PC-9 (cell line): Measurements from ENCODE around the gene IFI27L1. TPM values are rescaled to one million over a fixed set of nuclear protein-coding genes. Genes with fewer than 3 reads are reported as not detected.

Experiments used
- BruUV-seq: library from RNA; stranded (reverse); fragments of 400-500 nt; replicated peaks from 2 replicates; lab custom pipeline; 2021; lab: Mats Ljungman, UMichigan
- CTCF ChIA-PET: fragments of 300-600 bp; sonication (Branson Sonifier 250); formaldehyde crosslinking; loops from one replicate; lab custom pipeline; 2022; ENCODE audit warnings: antibody characterized with exemption; lab: Charles Lee
- POLR2A ChIA-PET: fragments of 300-600 bp; sonication (Branson Sonifier 250); formaldehyde crosslinking; loops from one replicate; lab custom pipeline; 2022; ENCODE audit warnings: antibody characterized with exemption; ENCODE audit not compliant: unreplicated experiment; lab: Charles Lee
- DNase-seq, 2 experiments: peaks; one replicate each; pipeline versions ENCODE4 v3.0.0 to v3.0.0-alpha.2; 2015 to 2022; ENCODE audit warnings: mixed read lengths in 1 of 2
- H2AFZ ChIP-seq: fragments of 200-600 bp; sonication (generic); 2 replicates; pipeline ENCODE4 v1.8.1; 2017; ENCODE audit warnings: antibody characterized with exemption
- H3F3A ChIP-seq: fragments of 200-600 bp; sonication (generic); 2 replicates; pipeline ENCODE4 v1.8.1; 2017; ENCODE audit warnings: antibody characterized with exemption, mild to moderate bottlenecking, low read depth; ENCODE audit not compliant: insufficient read depth
- H3K27ac ChIP-seq: fragments of 200-600 bp; sonication (generic); 2 replicates; pipeline ENCODE4 v1.6.1; 2016; ENCODE audit warnings: mixed run types
- H3K27me3 ChIP-seq: fragments of 200-600 bp; sonication (generic); 2 replicates; pipeline ENCODE4 v1.6.1; 2016; ENCODE audit warnings: low read depth, mixed run types; ENCODE audit not compliant: insufficient read depth
- H3K36me3 ChIP-seq: fragments of 200-600 bp; sonication (generic); 2 replicates; pipeline ENCODE4 v1.6.1; 2016; ENCODE audit warnings: low read depth, mixed run types
- H3K4me1 ChIP-seq: fragments of 200-600 bp; sonication (generic); replicated peaks from 2 replicates; pipeline ENCODE4 v1.6.1; 2016; ENCODE audit warnings: mixed run types; ENCODE audit not compliant: insufficient read depth
- H3K4me2 ChIP-seq: fragments of 200-600 bp; sonication (generic); 2 replicates; pipeline ENCODE4 v1.6.1; 2017; ENCODE audit warnings: mixed run types
- H3K4me3 ChIP-seq: fragments of 200-600 bp; sonication (generic); 2 replicates; pipeline ENCODE4 v1.6.1; 2016; ENCODE audit warnings: mixed run types
- H3K79me2 ChIP-seq: fragments of 200-600 bp; sonication (generic); 2 replicates; pipeline ENCODE4 v1.6.1; 2017; ENCODE audit warnings: low read depth, mixed run types
- H3K9me2 ChIP-seq: fragments of 200-600 bp; sonication (generic); 2 replicates; pipeline ENCODE4 v1.8.1; 2017; ENCODE audit warnings: mild to moderate bottlenecking; ENCODE audit not compliant: insufficient read depth
- H3K9me3 ChIP-seq: fragments of 200-600 bp; sonication (generic); 2 replicates; pipeline ENCODE4 v1.8.1; 2016; ENCODE audit warnings: low read depth; ENCODE audit not compliant: insufficient read depth
- H4K20me1 ChIP-seq: fragments of 200-600 bp; sonication (generic); 2 replicates; pipeline ENCODE4 v1.8.1; 2017; ENCODE audit not compliant: insufficient read depth
- CTCF ChIP-seq: fragments of 200-600 bp; sonication (generic); conservative IDR thresholded peaks from 2 replicates; pipeline ENCODE4 v1.6.1; 2017; ENCODE audit warnings: mixed run types, antibody characterized with exemption, mild to moderate bottlenecking, moderate library complexity
- EZH2 ChIP-seq: fragments of 200-600 bp; sonication (generic); IDR thresholded peaks from 2 replicates; pipeline ENCODE4 v1.8.0; 2017; ENCODE audit warnings: antibody characterized with exemption, low read depth
- intact Hi-C: fragments of 100-400 bp; cut with micrococcal nuclease; formaldehyde crosslinking; loops from one replicate; pipeline ENCODE4 v1.10.0; 2022; ENCODE audit not compliant: unreplicated experiment
- total RNA-seq: library from RNA; stranded (reverse); gene quantifications from 2 replicates; pipeline ENCODE4 v1.2.3, GENCODE V29; 2021

The IFI27L1 gene
- total RNA-seq, 1 experiment from 2014 or later: 9.7 TPM

- Histone ChIP-seq H4K20me1 (no peaks in the 10 kb centered on the region), H3K4me1 (no peaks in the 10 kb centered on the region), H3K9me2 (no peaks in the 10 kb centered on the region), H3K9me3 (no peaks in the 10 kb centered on the region), H3K4me2 (no peak overlapping the region), H3K79me2 (no peaks in the 10 kb centered on the region), H3K36me3 (no peaks in the 10 kb centered on the region), H3K27me3 (no peaks in the 10 kb centered on the region), H3F3A (no peaks in the 10 kb centered on the region), H3K4me3 (no peak overlapping the region), H3K27ac (no peak overlapping the region), H2AFZ (no peak overlapping the region)
- DNase-seq: no peak
- no TSS peak for BruUV-seq
- intact Hi-C loops: no loop called here
- POLR2A ChIA-PET: no interaction called here
- CTCF ChIA-PET: interaction anchor here (0.6 kb wide), 1 partner anchor 61 kb away, joined by 3 read pairs; no protein-coding TSS in a partner anchor
- TF ChIP-seq CTCF: no peak
- no peak for TF ChIP-seq EZH2
Measured at GRCh38 chr14:94038921-94039629, 42.0 kb upstream of the IFI27L1 start.

- Histone ChIP-seq H4K20me1 (no peaks in the 10 kb centered on the region), H3K9me3 (no peaks in the 10 kb centered on the region), H3K27me3 (no peaks in the 10 kb centered on the region), H3K9me2 (no peaks in the 10 kb centered on the region), H3K4me2 (no peak overlapping the region), H3K27ac (no peak overlapping the region), H3K4me1 (no peaks in the 10 kb centered on the region), H2AFZ (no peak overlapping the region), H3K79me2 (no peaks in the 10 kb centered on the region), H3K4me3 (no peak overlapping the region), H3F3A (no peaks in the 10 kb centered on the region), H3K36me3 (no peaks in the 10 kb centered on the region)
- no peak for DNase-seq
- intact Hi-C loops: no loop called here
- ChIA-PET CTCF (no interaction called here), POLR2A (no interaction called here)
- BruUV-seq: no TSS peak
- TF ChIP-seq CTCF: no peak
- no peak for TF ChIP-seq EZH2
Measured at GRCh38 chr14:94040247-94040646, 40.9 kb upstream of the IFI27L1 start.

- Histone ChIP-seq H3K27me3 (no peaks in the 10 kb centered on the region), H2AFZ (no peak overlapping the region), H4K20me1 (no peaks in the 10 kb centered on the region), H3K36me3 (no peaks in the 10 kb centered on the region), H3K4me1 (no peaks in the 10 kb centered on the region), H3K9me3 (no peaks in the 10 kb centered on the region), H3K4me2 (no peak overlapping the region), H3K27ac (no peak overlapping the region), H3F3A (no peaks in the 10 kb centered on the region), H3K79me2 (no peaks in the 10 kb centered on the region), H3K9me2 (no peaks in the 10 kb centered on the region), H3K4me3 (no peak overlapping the region)
- ChIA-PET CTCF (no interaction called here), POLR2A (no interaction called here)
- no TSS peak for BruUV-seq
- TF ChIP-seq EZH2: no peak
- no peak for TF ChIP-seq CTCF
- intact Hi-C loops: no loop called here
- no peak for DNase-seq
Measured at GRCh38 chr14:94040796-94041195, 40.3 kb upstream of the IFI27L1 start.
